Endodermal cell (in vitro differentiated cells): ENCODE measurements around the gene GAB2. TPM values are rescaled to one million over a fixed set of nuclear protein-coding genes. Genes with fewer than 3 reads are reported as not detected.

ENCODE experiments used
- DNase-seq: peaks from one replicate; pipeline ENCODE4 v3.0.0-alpha.2; 2017
- H3K27ac ChIP-seq: 2 replicates; pipeline ENCODE4 v1.5.1; 2013; ENCODE audit warnings: mild to moderate bottlenecking, low read depth, low read length, moderate library complexity
- H3K27me3 ChIP-seq: 2 replicates; pipeline ENCODE4 v1.6.1; 2013; ENCODE audit warnings: mild to moderate bottlenecking, low read length, moderate library complexity; ENCODE audit not compliant: insufficient read depth, control insufficient read depth, poor library complexity, severe bottlenecking
- H3K36me3 ChIP-seq: 2 replicates; pipeline ENCODE4 v1.7.0; 2013; ENCODE audit warnings: mild to moderate bottlenecking, low read length, moderate library complexity; ENCODE audit not compliant: control insufficient read depth, insufficient read depth
- H3K4me1 ChIP-seq: one replicate; pipeline ENCODE4 v1.7.0; 2013; ENCODE audit warnings: low read length; ENCODE audit not compliant: control insufficient read depth, insufficient read depth
- H3K4me3 ChIP-seq: 2 replicates; pipeline ENCODE4 v1.5.1; 2013; ENCODE audit warnings: mild to moderate bottlenecking, low read length, moderate library complexity
- H3K9ac ChIP-seq: 2 replicates; pipeline ENCODE4 v1.6.1; 2013; ENCODE audit warnings: mild to moderate bottlenecking, low read length, moderate library complexity; ENCODE audit not compliant: poor library complexity, severe bottlenecking; ENCODE audit errors: extremely low read depth
- H3K9me3 ChIP-seq: 2 replicates; pipeline ENCODE4 v1.6.1; 2013; ENCODE audit warnings: mild to moderate bottlenecking, low read length, moderate library complexity; ENCODE audit not compliant: control insufficient read depth
- H3K27ac Mint-ChIP-seq: 2 replicates; pipeline ENCODE4 v1.8.0; 2020; ENCODE audit warnings: mixed read lengths
- H3K27me3 Mint-ChIP-seq: 2 replicates; pipeline ENCODE4 v1.8.0; 2021; ENCODE audit warnings: mild to moderate bottlenecking, mixed read lengths; ENCODE audit not compliant: insufficient read depth
- H3K36me3 Mint-ChIP-seq: 2 replicates; pipeline ENCODE4 v1.8.0; 2020; ENCODE audit warnings: low read depth, mixed read lengths
- H3K4me1 Mint-ChIP-seq: 2 replicates; pipeline ENCODE4 v1.8.0; 2020; ENCODE audit warnings: mixed read lengths
- H3K4me3 Mint-ChIP-seq: 2 replicates; pipeline ENCODE4 v1.8.0; 2020; ENCODE audit warnings: mild to moderate bottlenecking, moderate library complexity, mixed read lengths
- H3K9me3 Mint-ChIP-seq: 2 replicates; pipeline ENCODE4 v1.8.0; 2020; ENCODE audit warnings: mild to moderate bottlenecking, mixed read lengths
- WGBS, 2 experiments: methylation state at CpG; one replicate each; pipeline versions ENCODE4 v1.1.5 to v1.1.7; 2013; ENCODE audit warnings: missing lambda C conversion rate in 2 of 2, mixed read lengths in 1 of 2; ENCODE audit not compliant: insufficient coverage in 1 of 2, insufficient read length in 1 of 2; 5-methylcytosine and 5-hydroxymethylcytosine counted together
- long read RNA-seq, 4 experiments: library from polyadenylated mRNA in 2 of 4; library from RNA in 1 of 4; library from capped mRNA in 1 of 4; stranded (forward) in 3 of 4; unstranded in 1 of 4; transcript quantifications; one replicate each; pipeline ENCODE4 v2.0.0, GENCODE V29; 2020 to 2021; ENCODE audit warnings: inconsistent platforms in 1 of 4
- polyA plus RNA-seq, 2 experiments: library from polyadenylated mRNA; stranded (reverse); fragments of 50-300 nt; gene quantifications; one replicate each; pipeline ENCODE4 v1.2.3, GENCODE V29; 2013
- total RNA-seq, 2 donors: library from RNA; stranded (reverse); fragmentation: NEBNext Ultra II Directional in 1 of 2; extraction: Animal tissue kit (Norgen Biotek cat#: 25700) in 1 of 2; gene quantifications; 2 replicates in 1 of 2; 3 replicates in 1 of 2; pipeline ENCODE4 v1.2.1, GENCODE V29; 2021
- TF ChIP-seq, protein P1 (sequence below): fragments of 200-600 bp; sonication (generic); conservative IDR thresholded peaks from 2 replicates; pipeline ENCODE4 v1.5.0; 2021; ENCODE audit warnings: antibody characterized with exemption, mild to moderate bottlenecking

Gene GAB2, protein sequence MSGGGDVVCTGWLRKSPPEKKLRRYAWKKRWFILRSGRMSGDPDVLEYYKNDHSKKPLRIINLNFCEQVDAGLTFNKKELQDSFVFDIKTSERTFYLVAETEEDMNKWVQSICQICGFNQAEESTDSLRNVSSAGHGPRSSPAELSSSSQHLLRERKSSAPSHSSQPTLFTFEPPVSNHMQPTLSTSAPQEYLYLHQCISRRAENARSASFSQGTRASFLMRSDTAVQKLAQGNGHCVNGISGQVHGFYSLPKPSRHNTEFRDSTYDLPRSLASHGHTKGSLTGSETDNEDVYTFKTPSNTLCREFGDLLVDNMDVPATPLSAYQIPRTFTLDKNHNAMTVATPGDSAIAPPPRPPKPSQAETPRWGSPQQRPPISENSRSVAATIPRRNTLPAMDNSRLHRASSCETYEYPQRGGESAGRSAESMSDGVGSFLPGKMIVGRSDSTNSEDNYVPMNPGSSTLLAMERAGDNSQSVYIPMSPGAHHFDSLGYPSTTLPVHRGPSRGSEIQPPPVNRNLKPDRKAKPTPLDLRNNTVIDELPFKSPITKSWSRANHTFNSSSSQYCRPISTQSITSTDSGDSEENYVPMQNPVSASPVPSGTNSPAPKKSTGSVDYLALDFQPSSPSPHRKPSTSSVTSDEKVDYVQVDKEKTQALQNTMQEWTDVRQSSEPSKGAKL
- 10 to 100 TPM; 26.9 to 62.8 TPM for total RNA-seq
- polyA plus RNA-seq (2013, experiment 1 of 2) = 23.2 TPM
- polyA plus RNA-seq (2013, experiment 2 of 2) = 27.1 TPM
- long read RNA-seq, experiment 1, partial matches to known transcripts = 0 of 11 reads
- long read RNA-seq, experiment 1, other reads (novel, unspliced or antisense) = 11 of 11 reads
- long read RNA-seq, experiment 2, full-length matches to known transcripts = 27 of 67 reads
- long read RNA-seq, experiment 2, partial matches to known transcripts = 8 of 67 reads
- long read RNA-seq, experiment 2, other reads (novel, unspliced or antisense) = 32 of 67 reads
- long read RNA-seq, experiment 3, partial matches to known transcripts = 3 of 15 reads
- long read RNA-seq, experiment 3, other reads (novel, unspliced or antisense) = 11 of 15 reads
- long read RNA-seq, experiment 4, partial matches to known transcripts = 0 of 5 reads
- long read RNA-seq, experiment 4, other reads (novel, unspliced or antisense) = 5 of 5 reads

DNA sequence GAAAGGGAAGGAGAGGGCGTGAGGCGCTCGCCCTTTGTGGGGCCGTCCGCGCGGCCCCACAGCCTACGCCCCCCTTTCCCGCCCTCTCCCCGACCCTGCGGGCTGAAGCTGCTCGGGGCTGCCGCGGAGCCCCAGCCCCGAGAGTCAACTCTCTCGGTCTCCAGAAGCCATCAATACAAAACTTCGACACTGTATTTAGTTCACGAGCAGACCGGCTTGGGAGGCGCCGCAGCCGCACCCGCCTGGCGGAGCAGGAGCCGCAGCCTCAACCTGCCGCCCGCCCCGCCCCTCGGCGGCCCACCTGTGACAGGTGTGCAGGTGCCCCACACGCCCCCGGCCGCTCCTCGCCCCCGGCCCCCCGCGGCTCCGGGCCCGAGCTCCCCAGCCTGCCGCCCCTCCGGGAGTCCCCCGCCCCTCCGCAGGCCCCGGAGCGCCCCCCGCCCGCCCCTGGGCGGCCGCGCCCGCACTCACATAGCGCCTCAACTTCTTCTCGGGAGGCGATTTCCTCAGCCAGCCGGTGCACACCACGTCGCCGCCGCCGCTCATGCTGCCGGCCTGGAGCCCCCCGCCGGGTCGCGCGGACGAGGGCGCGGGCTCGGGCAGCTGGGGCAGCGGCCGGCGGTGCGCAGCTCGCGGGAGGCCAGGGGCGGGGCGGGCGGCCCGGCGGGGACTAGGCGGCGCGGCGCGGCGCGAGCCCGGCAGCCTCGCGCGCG is at the start of gene GAB2:
Gene GAB2 (minus strand): TSS at position 646 of the 713 bp plus-strand sequence. CDS start 100 bp downstream, at position 546.
- peak within 1 kb of the TSS; percentile 85 for H3K4me3 Mint-ChIP-seq
- H3K4me1 Mint-ChIP-seq = peaks cover 43% of the 10 kb centered on the region
- peak; percentile 86 for DNase-seq

DNA sequence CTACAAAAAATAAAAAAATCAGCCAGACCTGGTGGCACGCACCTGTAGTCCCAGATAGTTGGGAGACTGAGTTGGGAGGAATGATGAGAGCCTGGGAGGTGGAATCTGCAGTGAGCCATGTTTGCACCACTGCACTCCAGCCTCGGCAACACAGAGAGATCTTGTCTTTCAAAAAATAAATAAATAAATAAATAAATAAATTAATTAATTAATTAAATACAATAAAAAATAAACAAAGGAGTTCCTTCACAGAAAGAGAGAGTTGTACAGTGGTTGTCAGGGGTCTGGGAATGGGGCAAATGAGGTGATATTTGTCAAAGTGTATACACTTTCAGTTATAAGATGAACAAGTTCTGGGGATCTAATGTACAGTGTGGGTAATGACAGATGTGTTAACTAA is 49.8 kb upstream of the GAB2 start:
- H3K4me1 Mint-ChIP-seq = peaks cover 4% of the 10 kb centered on the region
- no peak overlapping the region for H3K4me3 ChIP-seq
- H3K27me3 Mint-ChIP-seq = no peaks in the 10 kb centered on the region
- H3K9ac ChIP-seq = no peak overlapping the region
- WGBS, 2 experiments = 100% methylated on average over 1 of the region's 2 CpGs; no CpG with 5 or more reads in 1 of the 2 experiments
- peaks cover 50% of the 10 kb centered on the region for H3K36me3 ChIP-seq
- H3K27ac Mint-ChIP-seq = no peak overlapping the region
- peaks cover 5% of the 10 kb centered on the region for H3K9me3 Mint-ChIP-seq
- H3K9me3 ChIP-seq = peaks cover 3% of the 10 kb centered on the region
- peaks cover 47% of the 10 kb centered on the region for H3K36me3 Mint-ChIP-seq
- peaks cover 2% of the 10 kb centered on the region for H3K4me1 ChIP-seq
- H3K4me3 Mint-ChIP-seq = no peak overlapping the region
- no peaks in the 10 kb centered on the region for H3K27me3 ChIP-seq
- H3K27ac ChIP-seq = no peak overlapping the region
- no peak for DNase-seq
- TF ChIP-seq, protein P1, sequence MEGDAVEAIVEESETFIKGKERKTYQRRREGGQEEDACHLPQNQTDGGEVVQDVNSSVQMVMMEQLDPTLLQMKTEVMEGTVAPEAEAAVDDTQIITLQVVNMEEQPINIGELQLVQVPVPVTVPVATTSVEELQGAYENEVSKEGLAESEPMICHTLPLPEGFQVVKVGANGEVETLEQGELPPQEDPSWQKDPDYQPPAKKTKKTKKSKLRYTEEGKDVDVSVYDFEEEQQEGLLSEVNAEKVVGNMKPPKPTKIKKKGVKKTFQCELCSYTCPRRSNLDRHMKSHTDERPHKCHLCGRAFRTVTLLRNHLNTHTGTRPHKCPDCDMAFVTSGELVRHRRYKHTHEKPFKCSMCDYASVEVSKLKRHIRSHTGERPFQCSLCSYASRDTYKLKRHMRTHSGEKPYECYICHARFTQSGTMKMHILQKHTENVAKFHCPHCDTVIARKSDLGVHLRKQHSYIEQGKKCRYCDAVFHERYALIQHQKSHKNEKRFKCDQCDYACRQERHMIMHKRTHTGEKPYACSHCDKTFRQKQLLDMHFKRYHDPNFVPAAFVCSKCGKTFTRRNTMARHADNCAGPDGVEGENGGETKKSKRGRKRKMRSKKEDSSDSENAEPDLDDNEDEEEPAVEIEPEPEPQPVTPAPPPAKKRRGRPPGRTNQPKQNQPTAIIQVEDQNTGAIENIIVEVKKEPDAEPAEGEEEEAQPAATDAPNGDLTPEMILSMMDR = no peak

More for the DNA sequence above, at the start of gene GAB2:
- no peaks in the 10 kb centered on the region for H3K9me3 Mint-ChIP-seq
- Histone ChIP-seq H3K27ac (peak within 1 kb of the TSS; percentile 86), H3K4me1 (no peaks in the 10 kb centered on the region), H3K9ac (peak within 1 kb of the TSS; percentile 72), H3K27me3 (no peaks in the 10 kb centered on the region), H3K9me3 (no peaks in the 10 kb centered on the region), H3K4me3 (peak within 1 kb of the TSS; percentile 93), H3K36me3 (peaks cover 9% of the 10 kb centered on the region)
- TF ChIP-seq, protein P1 = peak; percentile 28
- H3K27ac Mint-ChIP-seq = peak within 1 kb of the TSS; percentile 95
- peaks cover 3% of the 10 kb centered on the region for H3K36me3 Mint-ChIP-seq
- 0% methylated on average over 7 to 92 of the region's 93 CpGs for WGBS, 2 experiments
- H3K27me3 Mint-ChIP-seq = peaks cover 21% of the 10 kb centered on the region
